Progenitor cell of endocrine pancreas (in vitro differentiated cells): ENCODE data around the gene USP17L19. TPM values are rescaled to one million over a fixed set of nuclear protein-coding genes. Genes with fewer than 3 reads are reported as not detected.
A peak's percentile ranks its signal among the peaks of the same experiment; 100 is the strongest.
"Not testable (repeated sequence)": the region's sequence is repeated elsewhere in the genome, so short reads cannot be mapped to it uniquely, and the experiment has no call there.

Experiments used
- DNase-seq: peaks from one replicate; pipeline ENCODE4 v3.0.0; 2021; ENCODE audit warnings: low spot score; ENCODE audit not compliant: unreplicated experiment
- H3K27ac Mint-ChIP-seq: 2 replicates; pipeline ENCODE4 v1.8.0; 2021; ENCODE audit warnings: mild to moderate bottlenecking, moderate library complexity, mixed read lengths
- H3K27me3 Mint-ChIP-seq: 2 replicates; pipeline ENCODE4 v1.8.0; 2021; ENCODE audit warnings: mixed read lengths
- H3K36me3 Mint-ChIP-seq: 2 replicates; pipeline ENCODE4 v1.8.0; 2022; ENCODE audit warnings: mixed read lengths; ENCODE audit not compliant: insufficient read depth
- H3K4me1 Mint-ChIP-seq: 2 replicates; pipeline ENCODE4 v1.8.0; 2021; ENCODE audit warnings: low read depth, mixed read lengths
- H3K4me3 Mint-ChIP-seq: 2 replicates; pipeline ENCODE4 v1.8.0; 2021; ENCODE audit warnings: low read depth, mild to moderate bottlenecking, moderate library complexity, mixed read lengths
- H3K9me3 Mint-ChIP-seq: 2 replicates; pipeline ENCODE4 v1.8.0; 2021; ENCODE audit warnings: low read depth, mixed read lengths
- long read RNA-seq: library from polyadenylated mRNA; unstranded; transcript quantifications from one replicate; pipeline ENCODE4 v2.0.0, GENCODE V29; 2020
- total RNA-seq: library from RNA; stranded (reverse); gene quantifications from 2 replicates; pipeline ENCODE4 v1.2.1, GENCODE V29; 2021

USP17L19 gene, protein sequence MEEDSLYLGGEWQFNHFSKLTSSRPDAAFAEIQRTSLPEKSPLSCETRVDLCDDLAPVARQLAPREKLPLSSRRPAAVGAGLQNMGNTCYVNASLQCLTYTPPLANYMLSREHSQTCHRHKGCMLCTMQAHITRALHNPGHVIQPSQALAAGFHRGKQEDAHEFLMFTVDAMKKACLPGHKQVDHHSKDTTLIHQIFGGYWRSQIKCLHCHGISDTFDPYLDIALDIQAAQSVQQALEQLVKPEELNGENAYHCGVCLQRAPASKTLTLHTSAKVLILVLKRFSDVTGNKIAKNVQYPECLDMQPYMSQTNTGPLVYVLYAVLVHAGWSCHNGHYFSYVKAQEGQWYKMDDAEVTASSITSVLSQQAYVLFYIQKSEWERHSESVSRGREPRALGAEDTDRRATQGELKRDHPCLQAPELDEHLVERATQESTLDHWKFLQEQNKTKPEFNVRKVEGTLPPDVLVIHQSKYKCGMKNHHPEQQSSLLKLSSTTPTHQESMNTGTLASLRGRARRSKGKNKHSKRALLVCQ
- total RNA-seq = not detected in 2 replicates
- long read RNA-seq = 0 reads

- DNase-seq, H3K4me3 Mint-ChIP-seq, H3K27ac Mint-ChIP-seq, H3K4me1 Mint-ChIP-seq, H3K27me3 Mint-ChIP-seq, H3K36me3 Mint-ChIP-seq, H3K9me3 Mint-ChIP-seq: not testable (repeated sequence)
These were observed at the start of gene USP17L19 for GRCh38 chr4:9253078-9253477. Gene USP17L19, plus strand, starts transcription at chr4:9253378. Its CDS starts 0 bp downstream, at chr4:9253378.

- not testable (repeated sequence) for H3K4me1 Mint-ChIP-seq, H3K36me3 Mint-ChIP-seq, DNase-seq, H3K4me3 Mint-ChIP-seq, H3K27me3 Mint-ChIP-seq, H3K27ac Mint-ChIP-seq, H3K9me3 Mint-ChIP-seq
These were observed 42.8 kb upstream of the USP17L19 start, which contains the start of gene USP17L10 for GRCh38 chr4:9210357-9210756. Gene USP17L10, plus strand, starts transcription at chr4:9210657. Its CDS starts 0 bp downstream, at chr4:9210657.

- DNase-seq, H3K4me3 Mint-ChIP-seq, H3K27me3 Mint-ChIP-seq, H3K36me3 Mint-ChIP-seq, H3K27ac Mint-ChIP-seq, H3K4me1 Mint-ChIP-seq, H3K9me3 Mint-ChIP-seq: not testable (repeated sequence)
These were observed 38.5 kb upstream of the USP17L19 start for GRCh38 chr4:9214701-9215100.

DNA sequence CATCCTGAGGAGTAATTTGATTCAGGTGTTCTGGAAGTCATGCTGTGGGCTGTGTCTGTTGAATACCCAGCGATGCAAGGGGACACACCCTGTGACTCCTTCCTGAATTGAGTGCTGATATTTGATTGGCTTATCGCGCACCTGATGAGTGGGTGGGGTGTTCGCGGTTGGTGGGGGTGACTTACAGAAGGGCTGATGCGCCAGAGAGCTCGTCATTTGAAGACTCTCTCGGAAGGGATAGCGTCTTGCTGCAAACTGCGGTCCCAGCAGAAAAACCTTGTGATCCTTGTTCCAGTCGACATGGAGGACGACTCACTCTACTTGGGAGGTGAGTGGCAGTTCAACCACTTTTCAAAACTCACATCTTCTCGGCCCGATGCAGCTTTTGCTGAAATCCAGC is 38.1 kb upstream of the USP17L19 start, which contains the start of gene USP17L11:
TSS of gene USP17L11 (plus strand) at position 301 of the 400 bp plus-strand sequence. CDS start at position 301, 0 bp downstream.
- H3K27me3 Mint-ChIP-seq, H3K27ac Mint-ChIP-seq, H3K4me3 Mint-ChIP-seq, H3K4me1 Mint-ChIP-seq, H3K36me3 Mint-ChIP-seq, H3K9me3 Mint-ChIP-seq, DNase-seq: not testable (repeated sequence)

DNA sequence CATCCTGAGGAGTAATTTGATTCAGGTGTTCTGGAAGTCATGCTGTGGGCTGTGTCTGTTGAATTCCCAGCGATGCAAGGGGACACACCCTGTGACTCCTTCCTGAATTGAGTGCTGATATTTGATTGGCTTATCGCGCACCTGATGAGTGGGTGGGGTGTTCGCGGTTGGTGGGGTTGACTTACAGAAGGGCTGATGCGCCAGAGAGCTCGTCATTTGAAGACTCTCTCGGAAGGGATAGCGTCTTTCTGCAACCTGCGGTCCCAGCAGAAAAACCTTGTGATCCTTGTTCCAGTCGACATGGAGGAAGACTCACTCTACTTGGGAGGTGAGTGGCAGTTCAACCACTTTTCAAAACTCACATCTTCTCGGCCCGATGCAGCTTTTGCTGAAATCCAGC is 33.3 kb upstream of the USP17L19 start, which contains the start of gene USP17L12:
TSS of gene USP17L12 (plus strand) at position 301 of the 400 bp plus-strand sequence. CDS start at position 301, 0 bp downstream.
- not testable (repeated sequence) for H3K4me1 Mint-ChIP-seq, H3K27ac Mint-ChIP-seq, H3K27me3 Mint-ChIP-seq

GRCh38 chr4:9224596-9224995 is 28.6 kb upstream of the USP17L19 start, which contains the start of gene USP17L13:
Gene USP17L13, plus strand, starts transcription at chr4:9224896. Its CDS starts 0 bp downstream, at chr4:9224896.
- H3K4me3 Mint-ChIP-seq, H3K27me3 Mint-ChIP-seq, H3K9me3 Mint-ChIP-seq, H3K4me1 Mint-ChIP-seq, DNase-seq, H3K27ac Mint-ChIP-seq, H3K36me3 Mint-ChIP-seq: not testable (repeated sequence)

More for the DNA sequence above, 33.3 kb upstream of the USP17L19 start, which contains the start of gene USP17L12:
- H3K9me3 Mint-ChIP-seq, H3K4me3 Mint-ChIP-seq, DNase-seq, H3K36me3 Mint-ChIP-seq: not testable (repeated sequence)

- H3K27me3 Mint-ChIP-seq, H3K27ac Mint-ChIP-seq, H3K9me3 Mint-ChIP-seq, H3K36me3 Mint-ChIP-seq, DNase-seq, H3K4me3 Mint-ChIP-seq, H3K4me1 Mint-ChIP-seq: not testable (repeated sequence)
These were observed 22.9 kb upstream of the USP17L19 start for GRCh38 chr4:9230249-9230648.

DNA sequence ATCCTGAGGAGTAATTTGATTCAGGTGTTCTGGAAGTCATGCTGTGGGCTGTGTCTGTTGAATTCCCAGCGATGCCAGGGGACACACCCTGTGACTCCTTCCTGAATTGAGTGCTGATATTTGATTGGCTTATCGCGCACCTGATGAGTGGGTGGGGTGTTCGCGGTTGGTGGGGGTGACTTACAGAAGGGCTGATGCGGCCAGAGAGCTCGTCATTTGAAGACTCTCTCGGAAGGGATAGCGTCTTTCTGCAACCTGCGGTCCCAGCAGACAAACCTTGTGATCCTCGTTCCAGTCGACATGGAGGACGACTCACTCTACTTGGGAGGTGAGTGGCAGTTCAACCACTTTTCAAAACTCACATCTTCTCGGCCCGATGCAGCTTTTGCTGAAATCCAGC is 19.1 kb upstream of the USP17L19 start, which contains the start of gene USP17L15:
TSS of gene USP17L15 (plus strand) at position 301 of the 400 bp plus-strand sequence. CDS start at position 301, 0 bp downstream.
- DNase-seq, H3K36me3 Mint-ChIP-seq, H3K9me3 Mint-ChIP-seq, H3K27me3 Mint-ChIP-seq, H3K4me3 Mint-ChIP-seq, H3K27ac Mint-ChIP-seq, H3K4me1 Mint-ChIP-seq: not testable (repeated sequence)

DNA sequence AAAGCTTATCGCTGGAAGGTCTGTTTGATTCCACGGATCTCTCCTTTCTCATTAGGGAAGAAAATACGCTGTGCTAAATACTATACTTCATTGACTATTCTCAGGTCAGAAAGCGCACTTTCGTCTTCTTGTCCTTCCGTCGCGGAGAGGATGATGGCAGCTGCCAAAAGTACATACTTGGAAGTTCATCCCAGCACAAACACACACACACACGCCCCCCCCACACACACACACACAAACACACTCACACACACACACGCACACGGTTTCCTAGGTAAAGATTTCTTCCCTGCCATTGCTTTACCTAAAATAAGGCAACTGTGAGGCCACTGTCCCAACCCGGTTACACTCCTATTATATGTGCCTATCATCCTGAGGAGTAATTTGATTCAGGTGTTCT is 14.7 kb upstream of the USP17L19 start:
- H3K9me3 Mint-ChIP-seq, H3K27me3 Mint-ChIP-seq, H3K27ac Mint-ChIP-seq, H3K4me3 Mint-ChIP-seq, H3K4me1 Mint-ChIP-seq, H3K36me3 Mint-ChIP-seq, DNase-seq: not testable (repeated sequence)

DNA sequence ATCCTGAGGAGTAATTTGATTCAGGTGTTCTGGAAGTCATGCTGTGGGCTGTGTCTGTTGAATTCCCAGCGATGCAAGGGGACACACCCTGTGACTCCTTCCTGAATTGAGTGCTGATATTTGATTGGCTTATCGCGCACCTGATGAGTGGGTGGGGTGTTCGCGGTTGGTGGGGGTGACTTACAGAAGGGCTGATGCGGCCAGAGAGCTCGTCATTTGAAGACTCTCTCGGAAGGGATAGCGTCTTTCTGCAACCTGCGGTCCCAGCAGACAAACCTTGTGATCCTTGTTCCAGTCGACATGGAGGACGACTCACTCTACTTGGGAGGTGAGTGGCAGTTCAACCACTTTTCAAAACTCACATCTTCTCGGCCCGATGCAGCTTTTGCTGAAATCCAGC is 9.6 kb upstream of the USP17L19 start, which contains the start of gene USP17L17:
TSS of gene USP17L17 (plus strand) at position 301 of the 400 bp plus-strand sequence. CDS start at position 301, 0 bp downstream.
- H3K4me1 Mint-ChIP-seq, H3K9me3 Mint-ChIP-seq, DNase-seq, H3K27me3 Mint-ChIP-seq, H3K27ac Mint-ChIP-seq, H3K4me3 Mint-ChIP-seq, H3K36me3 Mint-ChIP-seq: not testable (repeated sequence)

DNA sequence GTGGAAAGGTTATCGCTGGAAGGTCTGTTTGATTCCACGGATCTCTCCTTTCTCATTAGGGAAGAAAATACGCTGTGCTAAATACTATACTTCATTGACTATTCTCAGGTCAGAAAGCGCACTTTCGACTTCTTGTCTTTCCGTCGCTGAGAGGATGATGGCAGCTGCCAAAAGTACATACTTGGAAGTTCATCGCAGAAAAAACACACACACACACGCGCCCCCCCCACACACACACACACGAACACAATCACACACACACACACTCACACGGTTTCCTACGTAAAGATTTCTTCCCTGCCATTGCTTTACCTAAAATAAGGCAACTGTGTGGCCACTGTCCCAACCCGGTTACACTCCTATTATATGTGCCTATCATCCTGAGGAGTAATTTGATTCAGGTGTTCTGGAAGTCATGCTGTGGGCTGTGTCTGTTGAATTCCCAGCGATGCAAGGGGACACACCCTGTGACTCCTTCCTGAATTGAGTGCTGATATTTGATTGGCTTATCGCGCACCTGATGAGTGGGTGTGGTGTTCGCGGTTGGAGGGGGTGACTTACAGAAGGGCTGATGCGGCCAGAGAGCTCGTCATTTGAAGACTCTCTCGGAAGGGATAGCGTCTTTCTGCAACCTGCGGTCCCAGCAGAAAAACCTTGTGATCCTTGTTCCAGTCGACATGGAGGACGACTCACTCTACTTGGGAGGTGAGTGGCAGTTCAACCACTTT is 5.1 kb upstream of the USP17L19 start, which contains the start of gene USP17L18:
TSS of gene USP17L18 (plus strand) at position 678 of the 728 bp plus-strand sequence. CDS start at position 678, 0 bp downstream.
- not testable (repeated sequence) for H3K4me3 Mint-ChIP-seq, H3K36me3 Mint-ChIP-seq, H3K27me3 Mint-ChIP-seq, H3K27ac Mint-ChIP-seq, H3K9me3 Mint-ChIP-seq, H3K4me1 Mint-ChIP-seq
- peak; percentile 7 for DNase-seq

- H3K9me3 Mint-ChIP-seq, H3K4me1 Mint-ChIP-seq: not testable (repeated sequence)
These were observed 4.6 kb downstream of the USP17L19 start, which contains the start of gene USP17L20 for GRCh38 chr4:9257824-9258223. Gene USP17L20, plus strand, starts transcription at chr4:9258124. Its CDS starts 0 bp downstream, at chr4:9258124.

More at GRCh38 chr4:9257824-9258223, 4.6 kb downstream of the USP17L19 start, which contains the start of gene USP17L20:
- H3K4me3 Mint-ChIP-seq, H3K36me3 Mint-ChIP-seq, DNase-seq, H3K27me3 Mint-ChIP-seq, H3K27ac Mint-ChIP-seq: not testable (repeated sequence)
